Posterior cingulate gyrus (tissue), 11 donors: Measurements from ENCODE around the gene TDRD7.

Experiments
- DNase-seq, 10 donors: peaks; one replicate each; pipeline versions ENCODE4 v3.0.0 to v3.0.0-alpha.2; 2020 to 2021; ENCODE audit warnings: mixed read lengths in 3 of 10
- intact Hi-C: fragments of 100-400 bp; cut with DNase I; formaldehyde crosslinking; loops from one replicate; pipeline ENCODE4 v1.15.1; 2023

The TDRD7 gene

GRCh38 chr9:97411789-97412625 lies at the start of gene TDRD7:
TSS of gene TDRD7 (plus strand) at chr9:97412096. CDS start at chr9:97428466, 16,370 bp downstream.
- intact Hi-C loops = loop anchor here (1.0 kb wide), 4 partner anchors 56 to 203 kb away; partner anchors contain the start of gene TMOD1
- DNase-seq = peak; percentile 67 to 97 (median 80)

GRCh38 chr9:97362777-97363545 lies 48.9 kb upstream of the TDRD7 start:
- intact Hi-C loops = no loop called here
- no peak for DNase-seq

DNA sequence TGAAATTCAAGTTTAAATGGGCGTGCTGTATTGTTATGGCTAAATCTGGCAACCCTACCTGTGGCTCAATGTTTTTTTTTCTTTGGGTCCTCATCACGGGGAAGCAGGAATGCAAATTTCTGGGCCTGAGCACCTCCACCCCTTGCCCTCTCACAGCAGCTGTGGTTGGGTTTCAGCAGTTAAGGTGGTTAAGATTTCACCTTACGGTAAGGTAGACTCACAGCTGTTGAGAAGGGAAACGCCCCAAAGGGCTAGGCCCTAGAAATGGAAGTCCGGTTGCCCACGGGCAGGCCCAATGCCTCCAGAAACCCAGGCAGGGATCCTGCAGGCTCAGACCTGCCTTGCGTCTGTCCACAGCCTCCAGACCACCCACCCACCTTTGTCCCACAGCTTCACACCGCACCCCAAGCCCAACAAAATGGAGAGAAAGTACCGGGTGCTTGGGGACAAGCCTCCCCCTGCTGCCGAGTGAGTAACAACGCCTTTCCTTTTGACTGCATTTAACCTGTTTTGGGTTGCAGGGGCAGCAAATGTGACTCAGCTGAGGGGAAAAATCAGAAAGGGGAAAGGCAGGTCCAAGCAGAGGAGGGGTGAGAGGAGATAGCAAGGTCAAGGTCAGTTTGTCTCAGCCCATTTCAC lies 48.1 kb upstream of the TDRD7 start:
- no peak for DNase-seq
- intact Hi-C loops = no loop called here

DNA sequence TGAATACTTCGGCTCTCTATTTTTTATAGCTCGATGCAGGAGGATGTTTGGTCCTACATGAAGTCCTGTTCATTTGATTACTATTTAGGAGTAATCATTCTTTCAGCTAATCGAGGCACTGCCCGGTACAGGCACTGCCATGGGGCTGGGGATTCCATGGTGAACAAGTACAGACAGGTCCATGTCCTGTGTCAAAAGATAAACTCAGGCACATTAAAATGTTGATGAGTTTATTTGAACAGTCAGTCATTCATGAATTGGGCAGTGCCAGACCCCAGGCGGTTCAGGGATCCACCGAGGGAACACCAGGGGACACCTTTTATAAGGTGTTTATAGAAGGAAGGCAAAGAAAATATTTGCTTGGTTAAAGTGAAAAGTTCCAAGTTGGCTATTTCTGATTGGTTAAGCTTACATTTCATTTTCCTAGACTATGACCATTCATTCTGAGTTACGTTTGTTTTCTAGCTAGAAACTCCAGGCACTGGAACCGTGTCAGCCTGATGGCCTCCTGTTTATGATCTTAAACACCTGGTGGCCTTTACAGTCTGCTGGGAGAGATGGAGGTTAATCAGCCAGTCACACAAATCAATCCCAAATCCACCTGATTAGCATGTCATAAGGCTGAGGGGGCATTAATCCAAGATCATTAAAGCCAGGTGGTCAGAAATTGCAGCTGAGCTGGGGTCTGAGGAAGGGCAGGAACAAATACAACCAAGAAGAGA lies 47.0 kb upstream of the TDRD7 start:
- no peak for DNase-seq
- intact Hi-C loops = no loop called here

GRCh38 chr9:97365634-97366033 lies 46.3 kb upstream of the TDRD7 start:
- DNase-seq = no peak

DNA sequence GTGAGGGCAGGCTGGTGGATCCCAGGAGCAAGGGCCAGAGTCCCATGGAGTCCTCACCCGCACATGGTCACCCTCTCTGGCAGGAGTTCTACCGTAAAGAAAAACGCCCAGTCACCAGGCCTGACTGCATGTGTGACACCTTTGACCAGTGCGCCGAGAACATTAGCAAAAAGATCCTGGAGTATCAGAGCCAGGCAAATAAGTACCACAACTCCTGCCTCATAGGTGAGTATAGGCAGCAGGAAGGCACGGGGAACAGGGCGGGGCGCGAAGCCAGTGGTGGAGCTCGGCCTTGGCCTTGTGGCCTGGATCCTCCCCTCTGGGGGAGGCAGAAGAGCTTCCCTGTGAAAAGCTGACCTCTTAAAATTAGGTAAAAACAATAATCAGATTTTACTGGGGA lies 45.4 kb upstream of the TDRD7 start:
- no peak for DNase-seq
- intact Hi-C loops = no loop called here

More at GRCh38 chr9:97365634-97366033, 46.3 kb upstream of the TDRD7 start:
- intact Hi-C loops = no loop called here

- DNase-seq = no peak
- intact Hi-C loops = no loop called here
These were observed 45.0 kb upstream of the TDRD7 start for GRCh38 chr9:97366889-97367288.

- intact Hi-C loops = no loop called here
- no peak for DNase-seq
These were observed 44.2 kb upstream of the TDRD7 start for GRCh38 chr9:97367729-97368128.

DNA sequence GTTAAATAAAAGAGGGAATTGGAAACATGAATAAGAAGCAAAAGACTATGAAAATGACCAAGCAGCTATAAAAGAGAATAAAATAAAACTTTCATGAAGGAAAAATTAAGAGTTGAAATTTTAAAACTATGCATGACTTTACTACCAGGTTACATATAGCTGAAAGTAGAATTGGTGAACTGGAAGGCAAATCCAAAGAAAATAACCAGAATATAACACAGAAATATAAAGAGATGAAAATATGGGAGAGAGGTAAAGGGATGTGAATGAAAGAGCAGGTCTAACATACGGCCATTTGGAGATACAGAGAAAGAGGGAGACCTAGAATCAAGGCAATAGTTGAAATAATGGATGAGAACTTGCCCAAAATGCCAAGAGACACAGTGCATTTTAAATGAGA lies 42.9 kb upstream of the TDRD7 start:
- no peak for DNase-seq
- intact Hi-C loops = no loop called here

DNA sequence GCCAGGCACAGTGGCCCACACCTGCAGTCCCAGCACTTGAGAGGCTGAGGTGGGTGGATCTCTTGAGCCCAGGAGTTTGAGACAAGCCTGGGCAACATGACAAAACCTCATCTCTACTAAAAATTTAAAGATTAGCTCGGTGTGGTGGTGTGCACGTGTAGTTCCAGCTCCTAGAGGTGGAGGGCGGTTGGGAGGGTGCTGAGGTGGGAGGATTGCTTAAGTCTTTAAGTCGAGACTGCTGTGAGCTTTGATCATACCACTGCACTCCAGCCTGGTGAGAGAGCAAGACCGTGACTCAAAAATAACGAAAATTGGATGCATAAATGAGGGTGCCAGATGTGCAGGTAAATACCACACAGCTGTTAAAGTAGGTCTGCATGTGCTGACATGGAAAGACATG lies 39.3 kb upstream of the TDRD7 start:
- intact Hi-C loops = no loop called here
- DNase-seq = no peak

GRCh38 chr9:97373331-97373730 lies 38.6 kb upstream of the TDRD7 start:
- intact Hi-C loops = no loop called here
- DNase-seq = no peak

- intact Hi-C loops = no loop called here
These were observed 37.1 kb upstream of the TDRD7 start for GRCh38 chr9:97374811-97375210.

GRCh38 chr9:97376902-97377301 lies 35.0 kb upstream of the TDRD7 start:
- intact Hi-C loops = no loop called here
- DNase-seq = no peak

More at GRCh38 chr9:97374811-97375210, 37.1 kb upstream of the TDRD7 start:
- DNase-seq = no peak

GRCh38 chr9:97382099-97382718 lies 29.7 kb upstream of the TDRD7 start:
- DNase-seq = no peak

DNA sequence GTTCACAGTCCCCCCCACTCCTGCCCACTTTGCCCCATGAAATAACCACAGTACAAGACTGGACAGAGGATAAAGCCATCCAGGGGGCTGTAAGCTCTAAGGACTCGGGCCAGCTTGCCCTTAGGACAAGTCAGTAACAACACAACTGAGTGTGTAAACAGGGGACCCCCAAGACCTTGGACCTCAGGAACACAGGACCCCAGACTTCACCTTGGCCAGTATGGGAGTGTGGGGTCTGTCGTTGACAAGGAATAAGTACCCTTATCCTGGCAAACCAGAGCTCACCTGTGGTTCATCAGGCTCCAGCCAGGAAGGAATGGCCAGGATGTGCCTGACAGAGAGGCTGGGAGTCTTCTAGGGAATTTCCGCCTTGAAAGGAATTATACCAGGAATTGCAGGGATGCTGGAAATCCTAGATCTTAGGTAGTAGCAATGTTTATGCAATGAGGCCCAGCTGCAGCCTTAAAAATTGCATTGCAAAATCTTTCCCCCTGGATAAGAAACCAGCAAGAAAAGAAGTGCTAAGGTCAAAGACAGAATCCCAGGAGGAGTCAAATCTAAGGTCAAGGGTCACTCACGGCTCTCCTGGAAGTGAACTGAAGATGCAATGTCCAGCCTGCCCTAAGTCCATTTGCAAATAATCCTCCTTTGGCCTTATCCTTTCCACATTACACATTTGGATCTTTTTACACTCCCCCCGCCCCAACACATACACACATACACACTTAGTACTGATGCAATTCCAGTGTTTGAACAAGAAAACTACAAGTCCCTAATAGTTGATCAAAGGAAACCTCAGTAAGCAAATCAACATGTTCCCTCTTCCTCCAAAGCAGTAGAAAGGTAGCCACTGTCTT lies 27.3 kb upstream of the TDRD7 start:
- intact Hi-C loops = no loop called here
- DNase-seq = no peak

More at GRCh38 chr9:97382099-97382718, 29.7 kb upstream of the TDRD7 start:
- intact Hi-C loops = no loop called here

DNA sequence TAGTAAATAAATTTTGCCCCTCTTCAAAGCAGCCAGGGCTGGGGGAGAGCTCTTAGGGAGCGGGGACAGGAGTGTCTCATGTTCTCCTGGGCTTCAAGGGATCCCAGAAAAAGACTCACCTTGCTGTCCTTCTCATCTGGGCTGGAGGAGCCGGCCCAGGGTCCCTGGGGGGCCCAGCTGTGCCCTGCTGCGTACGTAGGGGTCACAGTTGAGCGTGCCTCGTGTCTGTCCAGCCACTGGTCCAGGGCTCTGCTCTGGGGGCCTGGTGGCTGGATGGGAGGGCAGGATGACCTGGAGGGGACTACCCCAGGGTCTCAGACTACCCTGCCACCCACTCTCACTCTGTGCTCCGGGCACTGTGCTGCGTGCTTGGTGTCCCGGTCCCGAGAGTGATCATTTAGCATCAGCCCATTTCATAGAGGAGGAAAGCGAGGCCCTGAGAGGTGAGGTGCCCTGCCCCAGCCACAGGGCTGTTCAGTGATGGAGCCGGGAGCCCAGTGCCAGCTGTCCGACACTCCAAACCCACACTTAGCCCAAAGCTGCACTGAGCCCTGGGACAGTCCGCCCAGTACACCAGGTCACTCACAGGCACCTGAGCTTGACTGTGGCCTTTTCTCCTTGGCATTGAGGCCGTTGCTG lies 26.2 kb upstream of the TDRD7 start:
- intact Hi-C loops = no loop called here
- DNase-seq = no peak

DNA sequence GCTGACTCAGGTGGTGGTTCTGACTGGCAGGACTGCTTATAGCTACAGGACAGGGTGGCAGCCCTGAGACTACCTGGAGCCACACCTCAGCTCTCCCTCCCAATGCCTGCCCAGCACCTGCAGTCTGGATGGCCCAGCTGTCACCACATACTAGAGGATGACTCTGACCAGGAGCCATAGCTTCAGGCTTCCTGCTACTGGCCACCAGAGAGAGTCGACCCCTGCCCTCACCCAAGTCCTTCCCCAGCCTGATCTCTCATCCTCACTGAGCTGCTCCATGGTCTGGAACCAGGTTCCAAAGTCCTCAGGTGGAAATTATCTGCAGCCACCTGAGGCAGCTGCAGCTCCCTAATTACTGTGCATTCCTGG lies 25.6 kb upstream of the TDRD7 start:
- intact Hi-C loops = no loop called here

GRCh38 chr9:97386733-97387503 lies 25.0 kb upstream of the TDRD7 start:
- intact Hi-C loops = no loop called here
- DNase-seq = peak; percentile 55 to 95 (median 80)

More for the DNA sequence above, 25.6 kb upstream of the TDRD7 start:
- no peak for DNase-seq
